ENCODE measurements around the gene LSM14A. TPM values are rescaled to one million over a fixed set of nuclear protein-coding genes. Genes with fewer than 3 reads are reported as not detected.
"Not testable (repeated sequence)": the region's sequence is repeated elsewhere in the genome, so short reads cannot be mapped to it uniquely, and the experiment has no call there.

The LSM14A gene
- total RNA-seq, 2 donors from 2014 or later, result 145 to 189 TPM

- Histone ChIP-seq H3K36me3 (peaks cover 0 to 6% of the 10 kb centered on the region in 2 donors), H3K4me1 (replicated peaks) (no peaks in the 10 kb centered on the region), H3K27ac (no peak overlapping the region), H3K9me3 (no peaks in the 10 kb centered on the region), H3K4me3 (no peak overlapping the region), H3K27me3 (replicated peaks; ENCODE audit: insufficient read depth) (no peaks in the 10 kb centered on the region)
- no peak for DNase-seq (ENCODE audit: low spot score)
- 96% methylated on average over 2 of the region's 2 CpGs for WGBS
- intact Hi-C loops (cut with DNase I), result no loop called here
- TF ChIP-seq POLR2AphosphoS5 (IDR thresholded peaks at IDR 0.05), result no peak
- no peak for TF ChIP-seq POLR2A (IDR thresholded peaks at IDR 0.05)
- TF ChIP-seq CTCF (IDR thresholded peaks at IDR 0.05), result no peak
Measured at GRCh38 chr19:34213283-34213682, 41.0 kb downstream of the LSM14A start.

- H3K27ac ChIP-seq, result no peak overlapping the region
- peaks cover 8% of the 10 kb centered on the region for H3K4me1 ChIP-seq (replicated peaks)
- no peaks in the 10 kb centered on the region for H3K27me3 ChIP-seq (replicated peaks; ENCODE audit: insufficient read depth)
- no peak overlapping the region for H3K4me3 ChIP-seq
- no peak for DNase-seq (ENCODE audit: low spot score)
- intact Hi-C loops (cut with DNase I), result no loop called here
- no peaks in the 10 kb centered on the region for H3K9me3 ChIP-seq
- TF ChIP-seq CTCF (IDR thresholded peaks at IDR 0.05) (no peak), POLR2A (IDR thresholded peaks at IDR 0.05) (no peak), POLR2AphosphoS5 (IDR thresholded peaks at IDR 0.05) (no peak)
- peaks cover 0 to 6% of the 10 kb centered on the region in 2 donors for H3K36me3 ChIP-seq
- whole genome bisulfite sequencing, result 94% methylated on average over 4 of the region's 4 CpGs
Measured at GRCh38 chr19:34214040-34214439, 41.7 kb downstream of the LSM14A start.

- Histone ChIP-seq H3K9me3 (no peaks in the 10 kb centered on the region), H3K27me3 (replicated peaks; ENCODE audit: insufficient read depth) (no peaks in the 10 kb centered on the region), H3K4me1 (replicated peaks) (peaks cover 8% of the 10 kb centered on the region), H3K27ac (no peak overlapping the region), H3K36me3 (peaks cover 0 to 6% of the 10 kb centered on the region in 2 donors), H3K4me3 (no peak overlapping the region)
- TF ChIP-seq CTCF (IDR thresholded peaks at IDR 0.05), result no peak
- TF ChIP-seq POLR2A (IDR thresholded peaks at IDR 0.05), result no peak
- TF ChIP-seq POLR2AphosphoS5 (IDR thresholded peaks at IDR 0.05), result no peak
- DNase-seq (ENCODE audit: low spot score), result no peak
- intact Hi-C loops (cut with DNase I), result no loop called here
- 92% methylated on average over 3 of the region's 3 CpGs for WGBS
Measured at GRCh38 chr19:34215006-34215665, 42.8 kb downstream of the LSM14A start.

- WGBS, result 96% methylated on average over 3 of the region's 3 CpGs
- intact Hi-C loops (cut with DNase I), result no loop called here
- no peaks in the 10 kb centered on the region for H3K27me3 ChIP-seq (replicated peaks; ENCODE audit: insufficient read depth)
- no peak overlapping the region for H3K4me3 ChIP-seq
- TF ChIP-seq POLR2AphosphoS5 (IDR thresholded peaks at IDR 0.05) (no peak), CTCF (IDR thresholded peaks at IDR 0.05) (no peak), POLR2A (IDR thresholded peaks at IDR 0.05) (no peak)
- DNase-seq (ENCODE audit: low spot score), result no peak
- peaks cover 0 to under 1% of the 10 kb centered on the region in 2 donors for H3K36me3 ChIP-seq
- peaks cover 8% of the 10 kb centered on the region for H3K4me1 ChIP-seq (replicated peaks)
- H3K27ac ChIP-seq, result no peak overlapping the region
- H3K9me3 ChIP-seq, result no peaks in the 10 kb centered on the region
Measured at GRCh38 chr19:34215666-34216038, 43.3 kb downstream of the LSM14A start.

- H3K27ac ChIP-seq, result peak overlapping the region in 1 of 2 donors; percentile 52
- H3K27me3 ChIP-seq (replicated peaks; ENCODE audit: insufficient read depth); H3K36me3 ChIP-seq; DNase-seq (ENCODE audit: low spot score); intact Hi-C loops (cut with DNase I); H3K4me1 ChIP-seq (replicated peaks); H3K9me3 ChIP-seq; H3K4me3 ChIP-seq: not testable (repeated sequence)
- TF ChIP-seq POLR2AphosphoS5 (IDR thresholded peaks at IDR 0.05), result peak; percentile 54
- 63% methylated on average over 14 of the region's 14 CpGs for WGBS
Measured at GRCh38 chr19:34216745-34217219, 44.5 kb downstream of the LSM14A start.

All from prostate gland (tissue), 2 donors.